H9 (cell line): Measurements from ENCODE around the gene DHX58. TPM values are rescaled to one million over a fixed set of nuclear protein-coding genes. Genes with fewer than 3 reads are reported as not detected.

ENCODE experiments used
- DNase-seq: peaks from one replicate; pipeline ENCODE4 v3.0.0-alpha.2; 2017
- H2AFZ ChIP-seq: one replicate; pipeline ENCODE4 v1.6.1; 2013; ENCODE audit warnings: mild to moderate bottlenecking, low read length, control low read depth, moderate library complexity
- H2AK5ac ChIP-seq: 2 replicates; pipeline ENCODE4 v1.6.1; 2013; ENCODE audit warnings: low read length, control low read depth, mixed read lengths; ENCODE audit not compliant: insufficient read length
- H2BK120ac ChIP-seq: one replicate; pipeline ENCODE4 v1.6.1; 2013; ENCODE audit warnings: low read depth, mild to moderate bottlenecking, low read length, control low read depth, inconsistent platforms; ENCODE audit not compliant: poor library complexity, severe bottlenecking
- H2BK12ac ChIP-seq: 2 replicates; pipeline ENCODE4 v1.6.1; 2013; ENCODE audit warnings: low read length, control low read depth, mixed read lengths, low read depth; ENCODE audit not compliant: insufficient read length
- H2BK15ac ChIP-seq: 2 replicates; pipeline ENCODE4 v1.6.1; 2013; ENCODE audit warnings: low read depth, low read length, control low read depth
- H2BK20ac ChIP-seq: one replicate; pipeline ENCODE4 v1.6.1; 2013; ENCODE audit warnings: low read depth, mild to moderate bottlenecking, low read length, control low read depth, inconsistent platforms; ENCODE audit not compliant: poor library complexity, severe bottlenecking
- H2BK5ac ChIP-seq: 2 replicates; pipeline ENCODE4 v1.6.1; 2013; ENCODE audit warnings: low read length, control low read depth, mixed read lengths; ENCODE audit not compliant: insufficient read length
- H3K14ac ChIP-seq: 2 replicates; pipeline ENCODE4 v1.6.1; 2013; ENCODE audit warnings: low read length, control low read depth; ENCODE audit not compliant: insufficient read depth
- H3K18ac ChIP-seq: 2 replicates; pipeline ENCODE4 v1.6.1; 2013; ENCODE audit warnings: low read depth, mild to moderate bottlenecking, mixed read lengths, low read length, control low read depth; ENCODE audit not compliant: insufficient read length
- H3K23ac ChIP-seq: 2 replicates; pipeline ENCODE4 v1.6.1; 2013; ENCODE audit warnings: low read length, control low read depth, mixed read lengths, low read depth; ENCODE audit not compliant: insufficient read length
- H3K23me2 ChIP-seq: 2 replicates; pipeline ENCODE4 v1.6.1; 2013; ENCODE audit warnings: low read depth, mild to moderate bottlenecking, mixed read lengths, low read length, control low read depth; ENCODE audit not compliant: insufficient read length, poor library complexity, severe bottlenecking
- H3K27ac ChIP-seq: 2 replicates; pipeline ENCODE4 v1.5.1; 2013; ENCODE audit warnings: low read length, control low read depth, mixed read lengths, low read depth; ENCODE audit not compliant: insufficient read length
- H3K27me3 ChIP-seq: 2 replicates; pipeline ENCODE4 v1.6.1; 2013; ENCODE audit warnings: low read length, control low read depth, inconsistent platforms; ENCODE audit not compliant: insufficient read depth
- H3K4ac ChIP-seq: 2 replicates; pipeline ENCODE4 v1.6.1; 2013; ENCODE audit warnings: low read depth, mild to moderate bottlenecking, control low read depth, inconsistent platforms, low read length, moderate library complexity
- H3K4me1 ChIP-seq: 2 replicates; pipeline ENCODE4 v1.6.1; 2013; ENCODE audit warnings: low read length, control low read depth, inconsistent platforms; ENCODE audit not compliant: insufficient read depth
- H3K4me2 ChIP-seq: 2 replicates; pipeline ENCODE4 v1.6.1; 2013; ENCODE audit warnings: low read length, control low read depth, mixed read lengths; ENCODE audit not compliant: insufficient read length, insufficient read depth
- H3K56ac ChIP-seq: 2 replicates; pipeline ENCODE4 v1.6.1; 2013; ENCODE audit warnings: low read depth, mild to moderate bottlenecking, mixed read lengths, low read length, control low read depth; ENCODE audit not compliant: insufficient read length
- H3K79me1 ChIP-seq: 2 replicates; pipeline ENCODE4 v1.6.1; 2013; ENCODE audit warnings: low read depth, mild to moderate bottlenecking, moderate library complexity, low read length, control low read depth, inconsistent platforms; ENCODE audit not compliant: insufficient read depth, poor library complexity, severe bottlenecking
- H3K79me2 ChIP-seq: 2 replicates; pipeline ENCODE4 v1.6.1; 2013; ENCODE audit warnings: low read length, control low read depth, inconsistent platforms; ENCODE audit not compliant: insufficient read depth
- H3K9ac ChIP-seq: 2 replicates; pipeline ENCODE4 v1.6.1; 2013; ENCODE audit warnings: low read length, control low read depth, mixed read lengths; ENCODE audit not compliant: insufficient read length; ENCODE audit errors: extremely low read depth
- H3K9me3 ChIP-seq: one replicate; pipeline ENCODE4 v1.6.1; 2013; ENCODE audit warnings: low read depth, low read length, inconsistent platforms; ENCODE audit not compliant: control insufficient read depth
- H3T11ph ChIP-seq: one replicate; pipeline ENCODE4 v1.6.1; 2013; ENCODE audit warnings: mild to moderate bottlenecking, low read length, control low read depth, inconsistent platforms
- H4K20me1 ChIP-seq: one replicate; pipeline ENCODE4 v1.6.1; 2013; ENCODE audit not compliant: control insufficient read depth, insufficient read length, insufficient read depth
- H4K5ac ChIP-seq: 2 replicates; pipeline ENCODE4 v1.6.1; 2013; ENCODE audit warnings: low read depth, mild to moderate bottlenecking, mixed read lengths, low read length, control low read depth; ENCODE audit not compliant: insufficient read length
- H4K8ac ChIP-seq: replicated peaks from 2 replicates; pipeline ENCODE4 v1.6.1; 2013; ENCODE audit warnings: low read length, control low read depth, mixed read lengths, low read depth; ENCODE audit not compliant: insufficient read length
- H4K91ac ChIP-seq: 2 replicates; pipeline ENCODE4 v1.6.1; 2013; ENCODE audit warnings: low read depth, mild to moderate bottlenecking, moderate library complexity, mixed read lengths, low read length, control low read depth; ENCODE audit not compliant: insufficient read length
- H3K27ac Mint-ChIP-seq, 3 experiments: 2 replicates in 2 of 3; 3 replicates in 1 of 3; pipeline ENCODE4 v1.8.0; 2020 to 2021; ENCODE audit warnings: mixed read lengths in 3 of 3, mild to moderate bottlenecking in 1 of 3, moderate library complexity in 1 of 3
- H3K27me3 Mint-ChIP-seq: 2 replicates; pipeline ENCODE4 v1.8.0; 2021; ENCODE audit warnings: low read depth, mild to moderate bottlenecking, moderate library complexity, mixed read lengths
- H3K36me3 Mint-ChIP-seq, 3 experiments: 2 replicates in 2 of 3; 3 replicates in 1 of 3; pipeline ENCODE4 v1.8.0; 2020 to 2021; ENCODE audit warnings: low read depth in 3 of 3, mixed read lengths in 3 of 3; ENCODE audit not compliant: insufficient read depth in 1 of 3
- H3K4me1 Mint-ChIP-seq, 2 experiments: 2 replicates each; pipeline ENCODE4 v1.8.0; 2020; ENCODE audit warnings: mixed read lengths in 2 of 2
- H3K4me3 Mint-ChIP-seq, 2 experiments: 2 replicates in 1 of 2; 3 replicates in 1 of 2; pipeline ENCODE4 v1.8.0; 2020 to 2021; ENCODE audit warnings: mild to moderate bottlenecking in 2 of 2, mixed read lengths in 2 of 2, moderate library complexity in 1 of 2
- H3K9me3 Mint-ChIP-seq, 2 experiments: 2 replicates in 1 of 2; 3 replicates in 1 of 2; pipeline ENCODE4 v1.8.0; 2020; ENCODE audit warnings: mild to moderate bottlenecking in 2 of 2, mixed read lengths in 2 of 2, moderate library complexity in 1 of 2
- CTCF ChIP-seq: fragments of 200-600 bp; sonication (generic); conservative IDR thresholded peaks from 3 replicates; pipeline ENCODE4 v1.8.0; 2021; ENCODE audit warnings: antibody characterized with exemption, mild to moderate bottlenecking
- WGBS: extraction: QIAGEN DNeasy Blood & Tissue Kit; methylation state at CpG from one replicate; pipeline ENCODE4 v1.1.7; 2013; ENCODE audit warnings: missing lambda C conversion rate, low lambda C conversion rate, mixed read lengths; ENCODE audit not compliant: insufficient read length; ENCODE audit errors: extremely low coverage; 5-methylcytosine and 5-hydroxymethylcytosine counted together
- total RNA-seq: library from RNA; stranded (reverse); gene quantifications from 2 replicates; pipeline ENCODE4 v1.2.1, GENCODE V29; 2021

DHX58 gene
- total RNA-seq, 1 experiment from 2014 or later, result 3.9 TPM

GRCh38 chr17:42113293-42114069, 967 bp upstream of the DHX58 start:
- no peaks in the 10 kb centered on the region for H3K9me3 Mint-ChIP-seq
- TF ChIP-seq CTCF, result no peak
- no peak overlapping the region for H4K5ac ChIP-seq
- peaks cover 11 to 44% (median 37%) of the 10 kb centered on the region in 3 experiments; a peak in 6 of 7 replicates for H3K36me3 Mint-ChIP-seq
- peaks cover 12 to 18% of the 10 kb centered on the region in 2 experiments for H3K4me1 Mint-ChIP-seq
- no peaks in the 10 kb centered on the region for H3K4me1 ChIP-seq
- no peaks in the 10 kb centered on the region for H3K27me3 ChIP-seq
- H3K4me3 Mint-ChIP-seq, result no peak overlapping the region
- no peak overlapping the region for H3K9ac ChIP-seq
- no peak overlapping the region for H4K8ac ChIP-seq
- peak overlapping the region in 1 of 3 experiments; percentile 51; a peak in 2 of 7 replicates for H3K27ac Mint-ChIP-seq
- H2AK5ac ChIP-seq, result no peak overlapping the region
- H3T11ph ChIP-seq, result no peak overlapping the region
- no peak overlapping the region for H2BK5ac ChIP-seq
- no peak overlapping the region for H3K23ac ChIP-seq
- H3K18ac ChIP-seq, result no peak overlapping the region
- no CpG with 5 or more reads among the region's 28 CpGs for WGBS
- no peaks in the 10 kb centered on the region for H3K79me1 ChIP-seq
- no peaks in the 10 kb centered on the region for H4K20me1 ChIP-seq
- no peak overlapping the region for H3K27ac ChIP-seq
- H2BK15ac ChIP-seq, result no peak overlapping the region
- no peak overlapping the region for H3K56ac ChIP-seq
- H3K79me2 ChIP-seq, result no peaks in the 10 kb centered on the region
- DNase-seq, result no peak
- H3K4me2 ChIP-seq, result no peak overlapping the region
- no peak overlapping the region for H2BK120ac ChIP-seq
- no peak overlapping the region for H2BK12ac ChIP-seq
- no peaks in the 10 kb centered on the region for H3K23me2 ChIP-seq
- H4K91ac ChIP-seq, result no peak overlapping the region
- no peak overlapping the region for H2AFZ ChIP-seq
- no peak overlapping the region for H3K14ac ChIP-seq
- H3K27me3 Mint-ChIP-seq, result no peaks in the 10 kb centered on the region; the same call in 1 of the 2 replicates
- H3K4ac ChIP-seq, result no peak overlapping the region
- H2BK20ac ChIP-seq, result no peak overlapping the region
- no peaks in the 10 kb centered on the region for H3K9me3 ChIP-seq
